LNCaP clone FGC (cell line): Measurements from ENCODE around the gene RIBC2.

Source experiments
- DNase-seq: peaks from one replicate; pipeline ENCODE4 v3.0.0-alpha.2; 2011; ENCODE audit warnings: low read depth
- H3K4me3 ChIP-seq: 2 replicates; pipeline ENCODE4 v1.5.1; 2011; ENCODE audit warnings: mild to moderate bottlenecking, low read depth, low read length, control low read depth
- TF ChIP-seq, protein P1 (sequence below): IDR thresholded peaks from 2 replicates; pipeline ENCODE4 v1.5.1; 2012; ENCODE audit warnings: mild to moderate bottlenecking; ENCODE audit not compliant: control insufficient read depth, insufficient read depth; ENCODE audit errors: extremely low read depth

The RIBC2 gene

DNA sequence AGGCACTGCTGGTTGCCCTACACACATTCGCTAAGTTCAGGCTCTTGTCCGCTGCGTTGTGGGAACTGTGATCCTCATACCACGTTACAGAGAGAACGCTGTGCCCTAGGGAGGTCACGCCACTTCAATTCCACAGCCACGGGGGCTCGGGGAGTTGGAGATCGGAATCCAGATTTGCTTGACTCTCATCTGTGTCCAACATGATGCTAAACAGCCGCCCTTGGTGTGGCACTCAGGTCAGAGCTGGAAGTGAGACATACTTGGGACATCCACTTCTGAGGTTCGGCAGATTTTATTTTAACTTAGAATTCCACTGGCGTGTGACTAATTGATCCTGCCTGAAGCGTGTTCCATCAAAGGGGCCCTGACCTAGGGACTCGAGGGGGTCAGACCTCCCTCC, 41.7 kb downstream of the RIBC2 start:
- H3K4me3 ChIP-seq: no peak overlapping the region
- DNase-seq: no peak
- TF ChIP-seq, protein P1, sequence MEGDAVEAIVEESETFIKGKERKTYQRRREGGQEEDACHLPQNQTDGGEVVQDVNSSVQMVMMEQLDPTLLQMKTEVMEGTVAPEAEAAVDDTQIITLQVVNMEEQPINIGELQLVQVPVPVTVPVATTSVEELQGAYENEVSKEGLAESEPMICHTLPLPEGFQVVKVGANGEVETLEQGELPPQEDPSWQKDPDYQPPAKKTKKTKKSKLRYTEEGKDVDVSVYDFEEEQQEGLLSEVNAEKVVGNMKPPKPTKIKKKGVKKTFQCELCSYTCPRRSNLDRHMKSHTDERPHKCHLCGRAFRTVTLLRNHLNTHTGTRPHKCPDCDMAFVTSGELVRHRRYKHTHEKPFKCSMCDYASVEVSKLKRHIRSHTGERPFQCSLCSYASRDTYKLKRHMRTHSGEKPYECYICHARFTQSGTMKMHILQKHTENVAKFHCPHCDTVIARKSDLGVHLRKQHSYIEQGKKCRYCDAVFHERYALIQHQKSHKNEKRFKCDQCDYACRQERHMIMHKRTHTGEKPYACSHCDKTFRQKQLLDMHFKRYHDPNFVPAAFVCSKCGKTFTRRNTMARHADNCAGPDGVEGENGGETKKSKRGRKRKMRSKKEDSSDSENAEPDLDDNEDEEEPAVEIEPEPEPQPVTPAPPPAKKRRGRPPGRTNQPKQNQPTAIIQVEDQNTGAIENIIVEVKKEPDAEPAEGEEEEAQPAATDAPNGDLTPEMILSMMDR: no peak

DNA sequence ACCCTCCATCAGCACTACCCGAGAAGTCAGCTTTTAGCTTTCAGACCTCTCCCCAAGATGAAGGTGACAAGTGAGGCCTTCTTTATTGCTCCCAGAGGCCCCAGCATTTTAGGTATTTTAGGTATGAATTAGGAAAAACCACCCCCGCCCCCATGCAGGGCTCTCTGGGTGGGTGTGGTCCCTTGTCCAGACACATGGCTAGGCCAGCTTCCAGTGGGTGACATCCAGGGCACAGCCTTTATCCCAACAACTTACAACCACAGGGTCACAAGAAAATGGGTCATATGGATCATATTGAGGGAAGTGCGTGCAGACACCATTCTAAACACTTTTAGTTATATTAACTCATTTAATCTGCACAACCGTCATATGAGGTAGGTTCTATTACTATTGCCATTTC, 42.1 kb downstream of the RIBC2 start:
- TF ChIP-seq, protein P1: no peak
- no peak for DNase-seq

DNA sequence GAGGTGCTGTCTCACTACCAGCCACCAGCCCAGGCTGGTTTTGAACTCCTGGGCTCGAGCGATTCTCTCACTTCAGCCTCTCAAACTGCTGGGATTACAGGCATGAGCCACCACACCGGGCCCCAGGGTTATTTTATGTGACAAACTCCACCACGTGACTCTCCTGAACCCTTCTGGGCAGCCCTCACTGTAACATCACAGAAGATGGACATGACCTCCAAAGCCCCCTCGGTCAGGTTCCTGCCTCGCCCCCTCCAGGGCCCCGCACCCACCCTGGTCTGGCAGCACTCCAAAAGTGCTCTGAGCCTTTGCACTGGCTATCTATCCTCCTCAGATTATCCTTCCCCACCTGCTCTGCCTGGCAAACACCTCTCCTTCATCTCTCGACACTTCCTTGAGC, 43.3 kb downstream of the RIBC2 start:
- no peak overlapping the region for H3K4me3 ChIP-seq
- TF ChIP-seq, protein P1: no peak
- no peak for DNase-seq

More for the DNA sequence above, 42.1 kb downstream of the RIBC2 start:
- H3K4me3 ChIP-seq: no peak overlapping the region

DNA sequence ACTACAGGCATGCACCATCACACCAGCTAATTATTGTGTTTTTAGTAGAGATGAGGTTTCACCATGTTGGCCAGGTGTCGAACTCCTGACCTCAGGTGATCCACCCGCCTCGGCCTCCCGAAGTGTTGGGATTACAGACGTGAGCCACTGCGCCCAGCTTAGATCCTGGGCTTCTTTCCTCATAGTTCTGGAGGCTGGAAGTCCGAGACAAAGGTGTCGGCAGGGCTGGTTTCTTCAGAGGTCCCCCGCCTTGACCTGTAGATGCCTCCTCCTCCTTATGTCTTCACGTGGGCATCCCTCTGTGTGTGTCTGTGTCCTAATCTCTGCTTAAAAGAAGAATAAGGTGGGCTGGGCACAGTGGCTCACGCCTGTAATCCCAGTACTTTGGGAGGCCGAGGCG, 45.0 kb downstream of the RIBC2 start:
- no peak for DNase-seq
- TF ChIP-seq, protein P1: no peak
- H3K4me3 ChIP-seq: no peak overlapping the region

DNA sequence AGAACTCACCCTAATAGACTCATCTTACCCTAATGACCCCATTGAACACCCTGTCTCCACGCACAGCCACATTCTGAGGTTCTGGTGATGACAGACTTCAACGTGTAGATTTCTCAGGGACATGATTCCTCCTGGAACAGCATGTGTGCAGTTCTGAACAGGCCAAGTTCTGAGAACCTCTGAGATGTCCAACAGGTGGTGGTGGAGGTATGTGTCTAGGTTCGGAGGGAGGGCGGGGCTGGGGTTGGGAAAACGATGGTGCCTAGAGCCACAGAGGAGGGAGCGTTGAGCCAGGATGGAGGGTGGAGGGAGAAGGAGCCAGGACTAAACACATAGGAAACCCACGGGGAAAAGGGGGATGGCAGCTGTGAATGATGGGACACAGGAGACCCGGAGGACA, 45.7 kb downstream of the RIBC2 start:
- TF ChIP-seq, protein P1: no peak
- no peak overlapping the region for H3K4me3 ChIP-seq
- no peak for DNase-seq

DNA sequence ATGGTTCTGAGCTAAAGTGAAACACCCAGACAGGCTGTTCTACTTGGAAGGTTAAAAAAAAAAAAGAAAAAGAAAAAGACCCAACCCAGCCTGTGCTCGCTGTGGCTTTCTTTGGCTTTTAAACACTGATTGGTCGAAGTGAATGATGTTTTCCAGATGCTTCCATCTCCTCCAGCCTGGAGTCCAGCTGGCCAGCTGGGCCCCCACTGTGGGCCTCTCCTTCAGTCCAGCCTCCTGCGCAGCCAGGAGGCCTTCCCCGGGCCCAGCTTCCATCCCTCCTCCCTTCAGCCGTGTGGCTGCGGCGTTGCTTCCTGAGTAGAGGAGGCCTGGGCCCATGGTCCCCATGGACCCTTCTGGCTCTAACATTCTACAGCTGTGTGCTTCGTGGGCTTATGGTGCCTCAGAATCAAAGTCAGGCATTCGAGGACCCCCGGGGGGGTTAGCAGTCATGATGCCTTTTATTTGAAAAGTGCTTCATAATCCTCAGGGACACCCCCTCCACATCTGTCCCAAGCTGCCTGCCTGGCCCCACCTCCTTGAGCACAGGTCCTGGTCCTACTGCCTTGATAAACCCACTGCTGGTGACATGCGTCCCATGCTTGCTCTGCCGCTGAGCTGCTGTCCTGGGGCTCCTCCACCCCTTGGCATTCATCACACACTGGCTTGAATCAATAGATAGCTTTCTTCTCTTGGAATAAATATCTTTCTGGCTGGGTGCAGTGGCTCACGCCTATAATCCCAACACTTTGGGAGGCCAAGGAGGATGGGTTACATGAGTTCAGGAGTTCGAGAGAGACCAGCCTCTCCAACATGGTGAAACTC, 47.0 kb downstream of the RIBC2 start:
- no peak overlapping the region for H3K4me3 ChIP-seq
- TF ChIP-seq, protein P1: no peak
- DNase-seq: no peak
